ENCODE measurements around the gene ACOT7.

The ACOT7 gene

DNA sequence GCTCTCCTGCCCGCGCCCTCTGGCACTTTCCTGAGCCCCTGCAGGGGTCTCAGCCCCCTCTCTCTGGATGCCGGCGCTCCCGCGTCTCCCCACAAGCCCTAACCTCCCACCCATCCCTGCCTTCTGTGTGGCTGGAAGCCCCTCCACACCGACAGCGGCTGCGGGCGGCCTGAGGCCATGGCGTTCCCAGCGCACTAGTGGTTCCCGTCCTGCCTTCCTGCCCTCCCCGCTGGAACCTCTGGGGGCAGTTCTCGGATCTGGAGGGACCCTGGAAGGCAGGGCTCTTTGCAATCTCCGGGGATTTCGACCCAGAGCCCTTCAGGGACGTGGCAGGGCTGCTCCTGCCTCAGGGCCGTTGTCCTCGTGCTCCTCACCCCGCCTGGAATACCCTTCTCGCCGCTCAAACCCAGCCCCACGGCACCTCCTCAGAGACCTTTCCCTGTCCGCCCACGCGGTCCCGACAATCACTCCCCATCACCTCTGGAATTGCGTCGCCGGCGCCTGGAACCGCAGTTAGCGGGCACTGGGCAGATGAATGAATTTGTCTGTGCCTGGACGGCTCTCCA is 30.5 kb upstream of the ACOT7 start:
- peak; percentile 49 for DNase-seq

GRCh38 chr1:6423321-6423999 is 29.9 kb upstream of the ACOT7 start:
- peak; percentile 80 for DNase-seq

DNA sequence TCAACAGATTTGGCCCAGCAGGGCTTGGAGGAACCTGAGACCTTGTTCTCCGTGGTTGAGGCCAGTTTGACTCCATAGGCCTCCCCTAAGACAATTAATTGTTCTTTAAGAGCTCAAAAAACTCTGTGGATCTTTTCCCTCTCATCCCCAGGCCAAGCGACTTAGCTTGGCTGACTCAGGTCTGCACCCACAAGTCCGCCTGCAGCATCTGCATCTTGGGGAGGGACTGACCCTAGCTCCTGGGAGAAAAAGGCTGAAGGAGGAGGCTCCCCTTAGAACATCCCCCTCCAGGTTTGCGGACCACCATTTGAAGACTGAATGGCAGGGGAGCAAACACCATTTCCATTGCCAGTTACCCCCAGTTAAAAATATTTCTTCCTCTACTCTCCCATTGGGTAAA is 27.7 kb upstream of the ACOT7 start:
- peak; percentile 52 for DNase-seq

- peak; percentile 62 for DNase-seq
These were observed 27.0 kb upstream of the ACOT7 start for GRCh38 chr1:6420454-6421042.

DNA sequence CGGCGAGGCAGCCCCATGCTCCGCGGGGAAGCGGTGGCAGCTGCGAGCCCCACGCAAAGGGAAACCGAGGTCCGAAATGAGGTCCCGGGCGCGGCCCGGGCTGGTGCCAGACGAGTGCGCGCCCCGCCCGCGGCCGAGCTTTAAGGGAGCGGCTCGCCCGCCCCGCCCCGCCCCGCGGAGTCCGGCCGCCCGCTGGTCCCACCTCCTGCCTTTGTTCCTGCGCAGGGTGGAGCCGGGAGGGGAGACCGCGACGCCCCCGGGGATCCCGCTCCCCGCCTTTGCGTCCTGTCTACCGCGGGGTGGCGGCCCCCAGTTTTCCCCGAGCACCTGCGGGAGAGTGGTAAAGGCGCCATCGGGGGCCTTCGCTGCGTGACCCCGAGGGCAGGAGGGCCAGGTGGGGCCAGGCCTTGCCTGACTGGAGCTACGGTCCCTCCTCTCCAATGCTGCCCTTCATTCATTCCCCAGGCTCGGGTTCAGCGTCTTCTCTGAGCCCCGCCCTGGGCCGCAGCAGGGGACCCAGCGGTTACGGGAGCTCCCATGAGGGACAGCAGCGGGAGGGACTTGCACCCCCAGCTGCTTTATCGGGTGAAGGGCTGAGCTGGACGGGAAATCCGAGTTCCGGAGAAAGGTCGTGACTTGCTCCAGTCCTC is 26.4 kb upstream of the ACOT7 start, which contains the start of gene HES2:
HES2 (minus strand) TSS at position 116 of the 650 bp plus-strand sequence; CDS start at position 17, 99 bp downstream.
- DNase-seq, result peak; percentile 50

- DNase-seq, result peak; percentile 65
These were observed 25.8 kb upstream of the ACOT7 start for GRCh38 chr1:6419397-6419803.

- DNase-seq, result no peak
These were observed 25.3 kb upstream of the ACOT7 start for GRCh38 chr1:6418668-6419396.

DNA sequence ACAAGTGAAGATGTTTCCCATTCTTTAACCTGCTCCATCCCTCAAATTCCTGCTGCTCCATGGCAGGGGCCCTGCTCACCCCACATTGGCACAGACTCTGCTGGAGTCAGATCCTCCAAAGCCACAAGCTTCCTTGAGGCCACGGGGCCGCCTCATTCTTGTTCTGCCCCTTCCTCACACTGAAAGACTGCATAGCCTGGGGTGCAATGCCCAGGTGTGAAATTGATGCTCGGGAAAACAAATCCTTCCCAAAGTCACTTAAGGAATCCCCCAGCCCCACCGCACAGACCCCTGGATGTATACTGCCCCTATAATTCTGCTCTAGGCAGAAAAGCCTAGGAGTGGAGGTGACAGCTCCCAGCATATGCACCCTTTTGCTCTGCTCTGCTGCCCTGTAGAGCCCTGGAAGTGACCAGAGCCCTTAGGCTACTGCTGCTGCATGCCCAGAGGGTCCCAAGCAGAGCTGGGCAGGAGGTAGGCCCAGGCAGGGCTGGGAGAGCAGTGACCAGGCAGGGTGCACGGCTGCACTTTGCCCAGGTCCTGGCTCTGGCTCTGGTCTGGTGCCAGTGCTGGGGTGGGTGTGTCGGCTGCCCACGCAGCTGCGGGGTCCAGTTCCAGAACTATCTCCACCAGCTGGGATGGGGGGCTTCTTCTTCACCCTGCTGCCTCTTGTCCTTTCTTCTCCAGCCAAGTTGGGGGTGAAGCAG is 24.5 kb upstream of the ACOT7 start:
- no peak for DNase-seq

DNA sequence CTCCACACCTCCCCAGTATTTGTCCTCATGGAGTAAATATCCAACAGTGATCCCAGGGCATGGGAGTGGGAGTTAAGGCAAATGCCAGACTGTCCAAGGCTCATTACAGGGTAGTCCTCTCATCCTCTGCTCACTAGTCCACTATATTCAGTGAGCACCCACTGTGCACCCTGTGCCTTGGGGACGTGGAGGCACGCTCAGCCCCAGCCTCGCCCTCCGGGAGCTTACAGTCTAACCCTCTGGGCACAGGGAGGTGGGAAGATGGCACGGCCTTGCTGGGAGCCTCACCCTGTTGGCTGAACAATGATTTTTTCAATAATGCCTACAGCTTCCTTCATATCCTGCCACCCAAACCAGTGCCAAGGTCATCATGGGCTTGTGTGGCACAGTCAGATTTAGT is 23.3 kb upstream of the ACOT7 start:
- no peak for DNase-seq

GRCh38 chr1:6416295-6416656 is 22.7 kb upstream of the ACOT7 start:
- no peak for DNase-seq

DNA sequence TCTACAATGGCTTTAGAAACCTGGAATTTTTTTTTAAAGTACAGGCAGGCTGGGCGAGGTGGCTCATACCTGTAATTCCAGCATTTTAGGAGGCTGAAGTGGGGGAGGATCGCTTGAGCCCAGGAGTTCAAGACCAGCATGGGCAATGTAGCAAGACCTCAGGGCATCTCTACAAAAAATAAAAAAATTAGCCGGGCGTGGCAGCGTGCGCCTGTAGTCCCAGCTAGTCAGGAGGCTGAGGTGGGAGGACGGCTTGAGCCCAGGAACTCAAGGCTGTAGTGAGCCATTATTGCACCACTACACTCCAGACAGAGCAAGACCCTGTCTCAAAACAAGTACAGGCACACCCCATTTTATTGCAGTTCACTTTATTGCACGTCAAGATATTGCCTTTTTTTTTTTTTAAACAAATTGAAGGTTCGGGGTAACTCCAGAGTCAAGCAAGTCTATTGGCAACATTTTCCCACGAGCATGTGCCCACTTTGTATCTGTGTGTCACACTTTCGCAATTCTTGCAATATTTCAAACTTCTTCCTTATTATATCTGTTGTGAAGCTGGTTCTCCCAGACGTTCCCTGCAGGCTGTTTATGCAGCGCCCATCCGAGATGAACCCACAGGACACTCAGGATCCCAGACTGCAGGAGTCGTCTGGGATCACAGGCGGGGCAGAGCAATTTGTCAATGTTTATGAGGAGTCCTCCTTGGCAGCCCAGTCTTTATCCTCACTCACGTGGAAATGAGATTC is 21.5 kb upstream of the ACOT7 start:
- DNase-seq, result no peak

GRCh38 chr1:6414443-6414844 is 20.9 kb upstream of the ACOT7 start:
- DNase-seq, result peak; percentile 85

DNA sequence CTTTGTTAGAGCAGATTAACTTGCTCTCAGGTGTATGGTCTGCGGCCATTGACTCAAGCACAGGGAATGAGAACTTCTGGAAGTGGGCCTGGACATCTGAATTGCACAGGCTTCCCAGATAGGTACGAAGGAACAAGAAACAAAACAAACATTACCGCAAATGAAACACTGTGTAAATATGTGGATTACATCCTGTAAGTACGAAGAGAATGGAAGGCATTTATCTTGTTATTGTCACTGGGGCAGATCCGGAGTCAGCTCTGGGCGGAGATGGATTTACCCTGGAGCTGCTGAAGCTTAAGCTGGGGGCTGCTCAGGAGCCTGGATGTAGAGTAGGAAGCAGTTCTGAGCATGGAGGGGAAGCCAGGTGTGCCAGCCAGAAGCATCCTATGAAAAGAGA is 19.3 kb upstream of the ACOT7 start:
- peak; percentile 65 for DNase-seq

- DNase-seq, result no peak
These were observed 16.8 kb upstream of the ACOT7 start for GRCh38 chr1:6410248-6410893.

DNA sequence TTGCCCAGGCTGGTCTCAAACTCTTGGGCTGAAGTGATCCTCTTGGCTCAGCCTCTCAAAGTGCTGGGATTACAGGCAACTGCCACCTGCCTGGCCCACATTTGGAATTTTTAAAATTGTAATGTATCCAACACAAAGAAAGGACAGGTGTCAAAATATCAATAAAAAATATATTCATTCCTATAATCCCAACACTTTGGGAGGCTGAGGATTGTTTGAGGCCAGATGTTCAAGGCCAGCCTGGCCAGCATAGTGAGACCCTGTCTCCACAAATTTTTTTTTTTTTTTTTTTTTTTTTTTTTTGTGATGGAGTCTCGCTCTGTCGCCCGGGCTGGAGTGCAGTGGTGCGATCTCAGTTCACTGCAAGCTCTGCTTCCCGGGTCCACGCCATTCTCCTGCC is 16.2 kb upstream of the ACOT7 start:
- no peak for DNase-seq

GRCh38 chr1:6409053-6409452 is 15.5 kb upstream of the ACOT7 start:
- no peak for DNase-seq

DNA sequence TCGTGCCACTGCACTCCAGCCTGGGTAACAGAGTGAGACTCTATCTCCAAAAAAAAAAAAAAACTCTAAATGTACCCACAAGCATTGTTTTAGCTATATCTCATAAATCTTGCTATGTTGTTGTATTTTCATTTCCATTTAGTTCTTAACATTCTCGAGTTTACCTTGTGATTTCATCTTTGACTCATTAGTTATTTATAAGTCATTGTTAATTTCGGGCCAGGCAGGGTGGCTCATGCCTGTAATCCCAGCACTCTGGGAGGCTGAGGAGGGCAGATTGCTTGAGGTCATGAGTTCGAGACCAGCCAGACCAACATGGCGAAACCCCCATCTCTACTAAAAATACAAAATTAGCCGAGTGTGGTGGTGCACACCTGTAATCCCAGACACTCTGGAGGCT is 14.5 kb upstream of the ACOT7 start:
- no peak for DNase-seq

DNA sequence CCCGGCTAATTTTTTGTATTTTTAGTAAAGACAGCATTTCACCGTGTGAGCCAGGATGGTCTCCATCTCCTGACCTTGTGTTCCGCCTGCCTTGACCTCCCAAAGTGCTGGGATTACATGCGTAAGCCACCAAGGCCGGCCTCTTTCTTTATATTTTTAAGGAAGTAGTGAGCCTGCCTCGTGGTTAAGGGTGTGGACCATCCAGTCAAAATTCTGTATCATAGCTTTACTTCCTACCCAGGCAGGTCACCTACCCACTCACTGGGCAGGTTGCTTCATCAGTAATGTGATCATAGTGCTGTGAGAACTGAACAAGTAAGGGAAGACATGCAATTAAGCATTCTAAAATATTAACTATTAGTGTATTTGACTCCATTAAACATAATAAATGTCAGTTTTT is 8.1 kb upstream of the ACOT7 start:
- DNase-seq, result no peak

GRCh38 chr1:6399294-6399693 is 5.7 kb upstream of the ACOT7 start:
- no peak for DNase-seq

DNA sequence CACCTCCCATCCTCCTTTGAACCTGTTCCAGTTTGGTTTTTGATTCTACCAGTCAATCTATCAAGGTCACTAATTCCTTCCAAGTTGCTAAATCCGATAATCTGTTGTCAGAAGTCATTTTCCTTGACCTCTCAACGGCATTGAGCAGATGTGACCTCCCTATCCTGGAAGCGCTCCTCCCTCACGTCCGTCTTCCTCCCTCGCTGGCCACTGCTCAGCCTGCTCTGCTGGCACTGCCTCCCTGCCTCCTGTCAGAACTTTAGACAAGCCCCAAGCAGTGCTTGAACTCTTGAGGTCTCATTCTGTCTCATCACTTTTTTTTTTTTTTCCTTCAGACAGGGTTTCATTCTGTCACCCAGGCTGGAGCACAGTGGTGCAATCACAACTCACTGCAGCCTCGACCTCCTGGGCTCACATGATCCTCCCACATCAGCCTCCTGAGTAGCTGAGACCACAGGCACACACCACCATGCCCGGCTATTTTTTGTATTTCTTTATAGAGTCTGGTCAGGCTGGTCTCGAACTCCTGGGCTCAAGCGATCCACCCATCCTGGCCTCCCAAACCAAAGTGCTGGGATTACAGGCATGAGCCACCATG is 4.4 kb upstream of the ACOT7 start:
- DNase-seq, result peak; percentile 90

DNA sequence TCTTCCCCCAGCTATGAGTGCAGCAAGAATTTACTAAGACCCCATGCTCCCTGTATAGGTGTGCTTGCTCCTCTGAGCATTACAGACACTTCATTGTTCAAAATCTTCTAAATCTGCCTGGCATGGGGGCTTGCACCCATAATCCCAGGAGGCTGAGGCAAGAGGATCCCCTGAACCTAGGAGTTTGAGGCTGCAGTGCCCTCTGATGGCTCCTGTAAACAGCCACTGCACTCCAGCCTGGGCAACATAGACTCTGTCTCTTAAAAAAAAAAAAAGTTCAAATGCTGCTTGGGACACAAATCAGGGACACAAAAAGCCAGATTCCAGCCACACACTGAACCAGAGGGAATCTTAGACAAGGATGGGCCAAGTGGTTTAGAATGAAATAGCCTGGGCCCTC is 3.4 kb upstream of the ACOT7 start:
- DNase-seq, result peak; percentile 38

All from NCI-H82 (cell line).